PC-3 (cell line): Measurements from ENCODE around the gene DOCK4. TPM values are rescaled to one million over a fixed set of nuclear protein-coding genes. Genes with fewer than 3 reads are reported as not detected.

Experiments
- ATAC-seq: fragments of 200-7000 bp; cut with Tn5 transposase; 2 replicates; pipeline ENCODE4 v1.9.1; 2020; ENCODE audit warnings: mild to moderate bottlenecking, moderate library complexity
- BruUV-seq: library from RNA; stranded (reverse); fragments of 400-500 nt; replicated peaks from 2 replicates; lab custom pipeline; 2021; lab: Mats Ljungman, UMichigan
- CTCF ChIA-PET: fragments of 300-600 bp; sonication (Branson Sonifier 250); formaldehyde crosslinking; loops from one replicate; lab custom pipeline; 2022; ENCODE audit warnings: antibody characterized with exemption; lab: Charles Lee
- POLR2A ChIA-PET: fragments of 300-600 bp; sonication (Branson Sonifier 250); formaldehyde crosslinking; loops from one replicate; lab custom pipeline; 2022; ENCODE audit warnings: antibody characterized with exemption; ENCODE audit not compliant: unreplicated experiment; lab: Charles Lee
- DNase-seq: peaks from one replicate; pipeline ENCODE4 v3.0.0-alpha.2; 2015
- H2AFZ ChIP-seq: fragments of 300-600 bp; sonication (generic); 2 replicates; pipeline ENCODE4 v1.6.0; 2016; ENCODE audit warnings: antibody characterized with exemption, low read length
- H3F3A ChIP-seq: fragments of 300-600 bp; sonication (generic); one replicate; pipeline ENCODE4 v1.6.0; 2017; ENCODE audit warnings: antibody characterized with exemption, low read length, control low read depth, mild to moderate bottlenecking; ENCODE audit not compliant: unreplicated experiment
- H3K27ac ChIP-seq: fragments of 300-600 bp; sonication (generic); 2 replicates; pipeline ENCODE4 v1.5.1; 2016; ENCODE audit warnings: mild to moderate bottlenecking, low read length
- H3K27me3 ChIP-seq: fragments of 300-600 bp; sonication (generic); 2 replicates; pipeline ENCODE4 v1.6.1; 2016; ENCODE audit warnings: low read length, mixed read lengths
- H3K36me3 ChIP-seq: fragments of 300-600 bp; sonication (generic); 2 replicates; pipeline ENCODE4 v1.6.1; 2016; ENCODE audit warnings: low read depth, mixed run types, low read length, mixed read lengths
- H3K4me1 ChIP-seq: fragments of 300-600 bp; sonication (generic); 2 replicates; pipeline ENCODE4 v1.5.1; 2016; ENCODE audit warnings: low read length; ENCODE audit not compliant: insufficient read depth
- H3K4me2 ChIP-seq: fragments of 300-600 bp; sonication (generic); 2 replicates; pipeline ENCODE4 v1.6.0; 2016; ENCODE audit warnings: low read length
- H3K4me3 ChIP-seq: fragments of 300-600 bp; sonication (generic); 2 replicates; pipeline ENCODE4 v1.5.1; 2016; ENCODE audit warnings: mild to moderate bottlenecking, low read length, mixed read lengths
- H3K79me2 ChIP-seq: fragments of 300-600 bp; sonication (generic); 2 replicates; pipeline ENCODE4 v1.6.1; 2017; ENCODE audit warnings: low read length, mixed read lengths
- H3K9ac ChIP-seq: fragments of 300-600 bp; sonication (generic); 2 replicates; pipeline ENCODE4 v1.6.0; 2016; ENCODE audit warnings: mild to moderate bottlenecking, low read length
- H3K9me2 ChIP-seq: fragments of 300-600 bp; sonication (generic); replicated peaks from 2 replicates; pipeline ENCODE4 v1.6.1; 2016; ENCODE audit warnings: mixed run types, low read length, mixed read lengths
- H3K9me3 ChIP-seq: fragments of 300-600 bp; sonication (generic); 2 replicates; pipeline ENCODE4 v1.6.1; 2016; ENCODE audit warnings: low read length, mixed read lengths
- H4K20me1 ChIP-seq: fragments of 300-600 bp; sonication (generic); 2 replicates; pipeline ENCODE4 v1.6.1; 2016; ENCODE audit warnings: low read length, mixed read lengths
- CTCF ChIP-seq: fragments of 300-600 bp; sonication (generic); conservative IDR thresholded peaks from 2 replicates; pipeline ENCODE4 v1.5.1; 2017; ENCODE audit warnings: antibody characterized with exemption, low read depth, mild to moderate bottlenecking, low read length
- EZH2 ChIP-seq: fragments of 300-600 bp; sonication (generic); IDR thresholded peaks from one replicate; pipeline ENCODE4 v1.6.1; 2017; ENCODE audit warnings: antibody characterized with exemption, mild to moderate bottlenecking, low read length; ENCODE audit not compliant: unreplicated experiment
- EZH2phosphoT487 ChIP-seq: fragments of 300-600 bp; sonication (generic); IDR thresholded peaks from 2 replicates; pipeline ENCODE4 v1.6.1; 2018; ENCODE audit warnings: mild to moderate bottlenecking, antibody characterized with exemption, low read length, borderline replicate concordance
- intact Hi-C: fragments of 100-400 bp; cut with micrococcal nuclease; formaldehyde crosslinking; loops from 2 replicates; pipeline ENCODE4 v1.9.0; 2023
- total RNA-seq: library from RNA; depleted of rRNA; stranded (reverse); fragments of >200 nt; gene quantifications from 2 replicates; pipeline ENCODE4 v1.2.3, GENCODE V29; 2014

The DOCK4 gene
- total RNA-seq, 1 experiment from 2014 or later, result 25.4 TPM

- DNase-seq (no peak), ATAC-seq (no peak)
- POLR2A ChIA-PET, result no interaction called here
- BruUV-seq, result no TSS peak
- H3K4me3 ChIP-seq, result no peak overlapping the region
- intact Hi-C loops, result no loop called here
- H3K9me2 ChIP-seq, result no peaks in the 10 kb centered on the region
- H3K4me2 ChIP-seq, result no peak overlapping the region
- TF ChIP-seq EZH2phosphoT487, result no peak
- no peak for TF ChIP-seq CTCF
- no peak for TF ChIP-seq EZH2
- no peaks in the 10 kb centered on the region for H3K27me3 ChIP-seq
- no peak overlapping the region for H2AFZ ChIP-seq
- no peak overlapping the region for H3K27ac ChIP-seq
- no peaks in the 10 kb centered on the region for H3F3A ChIP-seq
- no peaks in the 10 kb centered on the region for H4K20me1 ChIP-seq
- CTCF ChIA-PET, result interaction anchor here (0.9 kb wide), 1 partner anchor 105 kb away, joined by 4 read pairs; no protein-coding TSS in a partner anchor
- no peaks in the 10 kb centered on the region for H3K4me1 ChIP-seq
- no peak overlapping the region for H3K9ac ChIP-seq
- H3K9me3 ChIP-seq, result no peaks in the 10 kb centered on the region
- H3K79me2 ChIP-seq, result no peaks in the 10 kb centered on the region
- H3K36me3 ChIP-seq, result peaks cover 3% of the 10 kb centered on the region; the same call in 1 of the 2 replicates
Observed at GRCh38 chr7:111750878-111751277, 455.3 kb downstream of the DOCK4 start.

DNA sequence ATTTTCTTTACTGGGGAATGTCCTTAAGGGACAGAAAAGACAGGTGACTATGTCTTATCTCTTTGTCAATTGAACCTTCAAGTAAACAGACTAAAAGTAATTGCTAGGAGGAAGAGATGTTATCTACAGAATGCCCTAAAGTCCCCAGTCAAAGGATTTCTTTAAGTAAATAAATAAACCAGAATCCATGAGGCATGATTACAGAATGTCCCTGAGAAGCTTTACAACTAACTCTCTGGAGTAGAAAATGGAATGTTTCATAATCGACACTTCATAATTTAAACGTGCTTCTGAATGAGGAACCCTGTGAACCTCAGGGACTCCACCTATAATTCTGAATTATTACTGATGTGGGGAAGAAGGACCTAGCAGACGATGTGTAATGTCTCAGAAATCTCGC lies 456.0 kb downstream of the DOCK4 start:
- Histone ChIP-seq H3K4me1 (no peaks in the 10 kb centered on the region), H4K20me1 (no peaks in the 10 kb centered on the region), H3K36me3 (peaks cover 3% of the 10 kb centered on the region; the same call in 1 of the 2 replicates), H3F3A (no peaks in the 10 kb centered on the region), H3K9me3 (no peaks in the 10 kb centered on the region), H3K9me2 (no peaks in the 10 kb centered on the region), H3K27me3 (no peaks in the 10 kb centered on the region), H3K4me3 (no peak overlapping the region), H2AFZ (no peak overlapping the region), H3K79me2 (no peaks in the 10 kb centered on the region), H3K27ac (no peak overlapping the region), H3K9ac (no peak overlapping the region), H3K4me2 (no peak overlapping the region)
- POLR2A ChIA-PET, result no interaction called here
- CTCF ChIA-PET, result interaction anchor here (0.9 kb wide), 1 partner anchor 105 kb away, joined by 4 read pairs; no protein-coding TSS in a partner anchor
- TF ChIP-seq CTCF (no peak), EZH2 (no peak), EZH2phosphoT487 (no peak)
- BruUV-seq, result no TSS peak
- ATAC-seq, result no peak; the same call in 1 of the 2 replicates
- intact Hi-C loops, result no loop called here
- DNase-seq, result peak; percentile 10

DNA sequence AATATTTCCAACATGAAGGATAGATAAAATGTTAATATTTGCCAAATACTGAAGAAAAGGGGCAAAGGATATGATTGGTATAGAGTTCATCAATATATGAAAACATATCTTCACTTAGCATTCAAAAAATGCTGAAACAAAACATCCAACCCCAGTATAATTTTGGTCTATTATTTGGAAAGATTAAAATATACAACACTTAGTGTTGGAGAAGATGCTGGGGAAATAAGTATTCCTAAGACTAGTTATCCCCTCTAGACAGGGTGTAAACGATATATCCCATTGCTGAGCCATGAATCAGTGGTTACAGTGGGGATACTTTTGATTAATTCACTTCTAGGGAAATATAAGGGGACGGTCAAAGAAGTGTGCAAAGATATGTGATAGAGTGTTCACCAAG lies 456.6 kb downstream of the DOCK4 start:
- Histone ChIP-seq H3K9ac (no peak overlapping the region), H3K36me3 (peaks cover 3% of the 10 kb centered on the region; the same call in 1 of the 2 replicates), H3K4me1 (no peaks in the 10 kb centered on the region), H3K9me2 (no peaks in the 10 kb centered on the region), H3K27ac (no peak overlapping the region), H3K4me3 (no peak overlapping the region), H3K4me2 (no peak overlapping the region), H2AFZ (no peak overlapping the region), H3K27me3 (no peaks in the 10 kb centered on the region), H4K20me1 (no peaks in the 10 kb centered on the region), H3F3A (no peaks in the 10 kb centered on the region), H3K9me3 (no peaks in the 10 kb centered on the region), H3K79me2 (no peaks in the 10 kb centered on the region)
- CTCF ChIA-PET, result interaction anchor here (0.9 kb wide), 1 partner anchor 106 kb away, joined by 4 read pairs; no protein-coding TSS in a partner anchor
- DNase-seq (no peak), ATAC-seq (no peak)
- TF ChIP-seq CTCF (no peak), EZH2phosphoT487 (no peak), EZH2 (no peak)
- no TSS peak for BruUV-seq
- intact Hi-C loops, result no loop called here
- POLR2A ChIA-PET, result no interaction called here
